H9 (cell line): ENCODE measurements around the gene FILIP1. TPM values are rescaled to one million over a fixed set of nuclear protein-coding genes. Genes with fewer than 3 reads are reported as not detected.

ENCODE experiments used
- DNase-seq: peaks from one replicate; pipeline ENCODE4 v3.0.0-alpha.2; 2017
- H2AFZ ChIP-seq: one replicate; pipeline ENCODE4 v1.6.1; 2013; ENCODE audit warnings: mild to moderate bottlenecking, low read length, control low read depth, moderate library complexity
- H2AK5ac ChIP-seq: 2 replicates; pipeline ENCODE4 v1.6.1; 2013; ENCODE audit warnings: low read length, control low read depth, mixed read lengths; ENCODE audit not compliant: insufficient read length
- H2BK120ac ChIP-seq: one replicate; pipeline ENCODE4 v1.6.1; 2013; ENCODE audit warnings: low read depth, mild to moderate bottlenecking, low read length, control low read depth, inconsistent platforms; ENCODE audit not compliant: poor library complexity, severe bottlenecking
- H2BK12ac ChIP-seq: 2 replicates; pipeline ENCODE4 v1.6.1; 2013; ENCODE audit warnings: low read length, control low read depth, mixed read lengths, low read depth; ENCODE audit not compliant: insufficient read length
- H2BK15ac ChIP-seq: 2 replicates; pipeline ENCODE4 v1.6.1; 2013; ENCODE audit warnings: low read depth, low read length, control low read depth
- H2BK20ac ChIP-seq: one replicate; pipeline ENCODE4 v1.6.1; 2013; ENCODE audit warnings: low read depth, mild to moderate bottlenecking, low read length, control low read depth, inconsistent platforms; ENCODE audit not compliant: poor library complexity, severe bottlenecking
- H2BK5ac ChIP-seq: 2 replicates; pipeline ENCODE4 v1.6.1; 2013; ENCODE audit warnings: low read length, control low read depth, mixed read lengths; ENCODE audit not compliant: insufficient read length
- H3K14ac ChIP-seq: 2 replicates; pipeline ENCODE4 v1.6.1; 2013; ENCODE audit warnings: low read length, control low read depth; ENCODE audit not compliant: insufficient read depth
- H3K18ac ChIP-seq: 2 replicates; pipeline ENCODE4 v1.6.1; 2013; ENCODE audit warnings: low read depth, mild to moderate bottlenecking, mixed read lengths, low read length, control low read depth; ENCODE audit not compliant: insufficient read length
- H3K23ac ChIP-seq: 2 replicates; pipeline ENCODE4 v1.6.1; 2013; ENCODE audit warnings: low read length, control low read depth, mixed read lengths, low read depth; ENCODE audit not compliant: insufficient read length
- H3K23me2 ChIP-seq: 2 replicates; pipeline ENCODE4 v1.6.1; 2013; ENCODE audit warnings: low read depth, mild to moderate bottlenecking, mixed read lengths, low read length, control low read depth; ENCODE audit not compliant: insufficient read length, poor library complexity, severe bottlenecking
- H3K27ac ChIP-seq: 2 replicates; pipeline ENCODE4 v1.5.1; 2013; ENCODE audit warnings: low read length, control low read depth, mixed read lengths, low read depth; ENCODE audit not compliant: insufficient read length
- H3K27me3 ChIP-seq: 2 replicates; pipeline ENCODE4 v1.6.1; 2013; ENCODE audit warnings: low read length, control low read depth, inconsistent platforms; ENCODE audit not compliant: insufficient read depth
- H3K4ac ChIP-seq: 2 replicates; pipeline ENCODE4 v1.6.1; 2013; ENCODE audit warnings: low read depth, mild to moderate bottlenecking, control low read depth, inconsistent platforms, low read length, moderate library complexity
- H3K4me1 ChIP-seq: 2 replicates; pipeline ENCODE4 v1.6.1; 2013; ENCODE audit warnings: low read length, control low read depth, inconsistent platforms; ENCODE audit not compliant: insufficient read depth
- H3K4me2 ChIP-seq: 2 replicates; pipeline ENCODE4 v1.6.1; 2013; ENCODE audit warnings: low read length, control low read depth, mixed read lengths; ENCODE audit not compliant: insufficient read length, insufficient read depth
- H3K56ac ChIP-seq: 2 replicates; pipeline ENCODE4 v1.6.1; 2013; ENCODE audit warnings: low read depth, mild to moderate bottlenecking, mixed read lengths, low read length, control low read depth; ENCODE audit not compliant: insufficient read length
- H3K79me1 ChIP-seq: 2 replicates; pipeline ENCODE4 v1.6.1; 2013; ENCODE audit warnings: low read depth, mild to moderate bottlenecking, moderate library complexity, low read length, control low read depth, inconsistent platforms; ENCODE audit not compliant: insufficient read depth, poor library complexity, severe bottlenecking
- H3K79me2 ChIP-seq: 2 replicates; pipeline ENCODE4 v1.6.1; 2013; ENCODE audit warnings: low read length, control low read depth, inconsistent platforms; ENCODE audit not compliant: insufficient read depth
- H3K9ac ChIP-seq: 2 replicates; pipeline ENCODE4 v1.6.1; 2013; ENCODE audit warnings: low read length, control low read depth, mixed read lengths; ENCODE audit not compliant: insufficient read length; ENCODE audit errors: extremely low read depth
- H3K9me3 ChIP-seq: one replicate; pipeline ENCODE4 v1.6.1; 2013; ENCODE audit warnings: low read depth, low read length, inconsistent platforms; ENCODE audit not compliant: control insufficient read depth
- H3T11ph ChIP-seq: one replicate; pipeline ENCODE4 v1.6.1; 2013; ENCODE audit warnings: mild to moderate bottlenecking, low read length, control low read depth, inconsistent platforms
- H4K20me1 ChIP-seq: one replicate; pipeline ENCODE4 v1.6.1; 2013; ENCODE audit not compliant: control insufficient read depth, insufficient read length, insufficient read depth
- H4K5ac ChIP-seq: 2 replicates; pipeline ENCODE4 v1.6.1; 2013; ENCODE audit warnings: low read depth, mild to moderate bottlenecking, mixed read lengths, low read length, control low read depth; ENCODE audit not compliant: insufficient read length
- H4K8ac ChIP-seq: replicated peaks from 2 replicates; pipeline ENCODE4 v1.6.1; 2013; ENCODE audit warnings: low read length, control low read depth, mixed read lengths, low read depth; ENCODE audit not compliant: insufficient read length
- H4K91ac ChIP-seq: 2 replicates; pipeline ENCODE4 v1.6.1; 2013; ENCODE audit warnings: low read depth, mild to moderate bottlenecking, moderate library complexity, mixed read lengths, low read length, control low read depth; ENCODE audit not compliant: insufficient read length
- H3K27ac Mint-ChIP-seq, 3 experiments: 2 replicates in 2 of 3; 3 replicates in 1 of 3; pipeline ENCODE4 v1.8.0; 2020 to 2021; ENCODE audit warnings: mixed read lengths in 3 of 3, mild to moderate bottlenecking in 1 of 3, moderate library complexity in 1 of 3
- H3K27me3 Mint-ChIP-seq: 2 replicates; pipeline ENCODE4 v1.8.0; 2021; ENCODE audit warnings: low read depth, mild to moderate bottlenecking, moderate library complexity, mixed read lengths
- H3K36me3 Mint-ChIP-seq, 3 experiments: 2 replicates in 2 of 3; 3 replicates in 1 of 3; pipeline ENCODE4 v1.8.0; 2020 to 2021; ENCODE audit warnings: low read depth in 3 of 3, mixed read lengths in 3 of 3; ENCODE audit not compliant: insufficient read depth in 1 of 3
- H3K4me1 Mint-ChIP-seq, 2 experiments: 2 replicates each; pipeline ENCODE4 v1.8.0; 2020; ENCODE audit warnings: mixed read lengths in 2 of 2
- H3K4me3 Mint-ChIP-seq, 2 experiments: 2 replicates in 1 of 2; 3 replicates in 1 of 2; pipeline ENCODE4 v1.8.0; 2020 to 2021; ENCODE audit warnings: mild to moderate bottlenecking in 2 of 2, mixed read lengths in 2 of 2, moderate library complexity in 1 of 2
- H3K9me3 Mint-ChIP-seq, 2 experiments: 2 replicates in 1 of 2; 3 replicates in 1 of 2; pipeline ENCODE4 v1.8.0; 2020; ENCODE audit warnings: mild to moderate bottlenecking in 2 of 2, mixed read lengths in 2 of 2, moderate library complexity in 1 of 2
- total RNA-seq: library from RNA; stranded (reverse); gene quantifications from 2 replicates; pipeline ENCODE4 v1.2.1, GENCODE V29; 2021
- TF ChIP-seq, protein P1 (sequence below): fragments of 200-600 bp; sonication (generic); conservative IDR thresholded peaks from 3 replicates; pipeline ENCODE4 v1.8.0; 2021; ENCODE audit warnings: antibody characterized with exemption, mild to moderate bottlenecking

FILIP1 gene
- total RNA-seq, 1 experiment from 2014 or later, result 10.5 TPM

- no peak overlapping the region for H3K56ac ChIP-seq
- peak overlapping the region; percentile 84 for H3K4me2 ChIP-seq
- no peak for DNase-seq
- no peak overlapping the region for H3K18ac ChIP-seq
- peaks cover 5% of the 10 kb centered on the region for H3K4me1 ChIP-seq
- H3K9me3 Mint-ChIP-seq, result no peaks in the 10 kb centered on the region
- no peaks in the 10 kb centered on the region for H3K27me3 Mint-ChIP-seq
- H3K79me1 ChIP-seq, result no peaks in the 10 kb centered on the region
- H4K5ac ChIP-seq, result no peak overlapping the region
- H3K23ac ChIP-seq, result no peak overlapping the region
- no peak overlapping the region for H3K4ac ChIP-seq
- H3K4me3 Mint-ChIP-seq, result peak overlapping the region; percentile 72 to 83
- no peak overlapping the region for H3K27ac ChIP-seq
- peaks cover 7% of the 10 kb centered on the region for H3K23me2 ChIP-seq
- peaks cover 48 to 72% of the 10 kb centered on the region in 2 experiments for H3K4me1 Mint-ChIP-seq
- H2AFZ ChIP-seq, result no peak overlapping the region
- no peak overlapping the region; the same call in 1 of the 2 replicates for H3K14ac ChIP-seq
- H3T11ph ChIP-seq, result no peak overlapping the region
- no peaks in the 10 kb centered on the region for H3K79me2 ChIP-seq
- H2BK15ac ChIP-seq, result no peak overlapping the region
- H3K9me3 ChIP-seq, result no peaks in the 10 kb centered on the region
- TF ChIP-seq, protein P1, sequence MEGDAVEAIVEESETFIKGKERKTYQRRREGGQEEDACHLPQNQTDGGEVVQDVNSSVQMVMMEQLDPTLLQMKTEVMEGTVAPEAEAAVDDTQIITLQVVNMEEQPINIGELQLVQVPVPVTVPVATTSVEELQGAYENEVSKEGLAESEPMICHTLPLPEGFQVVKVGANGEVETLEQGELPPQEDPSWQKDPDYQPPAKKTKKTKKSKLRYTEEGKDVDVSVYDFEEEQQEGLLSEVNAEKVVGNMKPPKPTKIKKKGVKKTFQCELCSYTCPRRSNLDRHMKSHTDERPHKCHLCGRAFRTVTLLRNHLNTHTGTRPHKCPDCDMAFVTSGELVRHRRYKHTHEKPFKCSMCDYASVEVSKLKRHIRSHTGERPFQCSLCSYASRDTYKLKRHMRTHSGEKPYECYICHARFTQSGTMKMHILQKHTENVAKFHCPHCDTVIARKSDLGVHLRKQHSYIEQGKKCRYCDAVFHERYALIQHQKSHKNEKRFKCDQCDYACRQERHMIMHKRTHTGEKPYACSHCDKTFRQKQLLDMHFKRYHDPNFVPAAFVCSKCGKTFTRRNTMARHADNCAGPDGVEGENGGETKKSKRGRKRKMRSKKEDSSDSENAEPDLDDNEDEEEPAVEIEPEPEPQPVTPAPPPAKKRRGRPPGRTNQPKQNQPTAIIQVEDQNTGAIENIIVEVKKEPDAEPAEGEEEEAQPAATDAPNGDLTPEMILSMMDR, result no peak
- no peak overlapping the region for H4K91ac ChIP-seq
- peak overlapping the region; percentile 74 to 89 (median 82); a peak in 4 of 7 replicates for H3K27ac Mint-ChIP-seq
- H2BK120ac ChIP-seq, result no peak overlapping the region
- H2BK20ac ChIP-seq, result no peak overlapping the region
- no peak overlapping the region for H2AK5ac ChIP-seq
- no peak overlapping the region for H4K8ac ChIP-seq
- H2BK5ac ChIP-seq, result no peak overlapping the region
- H3K36me3 Mint-ChIP-seq, result peaks cover 0 to 5% (median 0%) of the 10 kb centered on the region in 3 experiments; a peak in 1 of 7 replicates
- H3K27me3 ChIP-seq, result no peaks in the 10 kb centered on the region
- no peaks in the 10 kb centered on the region for H4K20me1 ChIP-seq
- H3K9ac ChIP-seq, result no peak overlapping the region
- no peak overlapping the region for H2BK12ac ChIP-seq
Observed at GRCh38 chr6:75348882-75349261, 144.7 kb downstream of the FILIP1 start.
